Natural killer cell treated with Interleukin-12 subunit alpha and Interleukin-12 subunit beta and Interleukin-15 and Interleukin-18, amount 100 ng/mL, for 72 hours (primary cell): Measurements from ENCODE around the gene RNF2. TPM values are rescaled to one million over a fixed set of nuclear protein-coding genes. Genes with fewer than 3 reads are reported as not detected.
"Not testable (repeated sequence)": the region's sequence is repeated elsewhere in the genome, so short reads cannot be mapped to it uniquely, and the experiment has no call there.

Experiments
- ATAC-seq, 2 donors: fragments of 150-1000 bp; cut with Tn5 transposase in 1 of 2; sonication (Bioruptor Pico), chemical (Tn5 transposase) in 1 of 2; 2 replicates each; pipeline ENCODE4 v1.10.0; 2021
- DNase-seq: peaks from one replicate; pipeline ENCODE4 v3.0.0; 2022; ENCODE audit warnings: low spot score
- H3K27ac Mint-ChIP-seq, 2 donors: 1 replicate in 1 of 2; 2 replicates in 1 of 2; pipeline ENCODE4 v1.8.0; 2022; ENCODE audit warnings: mixed read lengths in 2 of 2, mild to moderate bottlenecking in 1 of 2, moderate library complexity in 1 of 2
- H3K27me3 Mint-ChIP-seq, 2 donors: 1 replicate in 1 of 2; 2 replicates in 1 of 2; pipeline ENCODE4 v1.8.0; 2022; ENCODE audit warnings: mixed read lengths in 2 of 2
- H3K36me3 Mint-ChIP-seq: one replicate; pipeline ENCODE4 v1.8.0; 2022; ENCODE audit warnings: mixed read lengths
- H3K4me1 Mint-ChIP-seq, 2 donors: 1 replicate in 1 of 2; 2 replicates in 1 of 2; pipeline ENCODE4 v1.8.0; 2022; ENCODE audit warnings: low read depth in 2 of 2, mixed read lengths in 2 of 2, mild to moderate bottlenecking in 1 of 2
- H3K4me3 Mint-ChIP-seq: one replicate; pipeline ENCODE4 v1.8.0; 2022; ENCODE audit warnings: mixed read lengths
- H3K9me3 Mint-ChIP-seq: 2 replicates; pipeline ENCODE4 v1.8.0; 2022; ENCODE audit warnings: mixed read lengths
- total RNA-seq, 2 donors: library from RNA; stranded (reverse); gene quantifications; one replicate each; pipeline ENCODE4 v1.2.3, GENCODE V29; 2022

RNF2 gene
- total RNA-seq, 2 donors from 2014 or later, result 20.8 to 25.4 TPM

- no peak overlapping the region for H3K27ac Mint-ChIP-seq
- no peaks in the 10 kb centered on the region for H3K36me3 Mint-ChIP-seq
- DNase-seq (no peak), ATAC-seq (no peak)
- no peak overlapping the region for H3K4me3 Mint-ChIP-seq
- H3K4me1 Mint-ChIP-seq, result peaks cover 42 to 48% of the 10 kb centered on the region in 2 donors
- no peaks in the 10 kb centered on the region for H3K27me3 Mint-ChIP-seq
- H3K9me3 Mint-ChIP-seq, result no peaks in the 10 kb centered on the region
Observed at GRCh38 chr1:185059950-185060571, 14.7 kb downstream of the RNF2 start.

- no peaks in the 10 kb centered on the region for H3K9me3 Mint-ChIP-seq
- peak overlapping the region; percentile 13 for H3K4me3 Mint-ChIP-seq
- peaks cover 10% of the 10 kb centered on the region for H3K36me3 Mint-ChIP-seq
- H3K27me3 Mint-ChIP-seq, result no peaks in the 10 kb centered on the region
- peaks cover 49 to 64% of the 10 kb centered on the region in 2 donors for H3K4me1 Mint-ChIP-seq
- ATAC-seq (no peak), DNase-seq (no peak)
- peak overlapping the region; percentile 20 to 56 for H3K27ac Mint-ChIP-seq
Observed at GRCh38 chr1:185062710-185063370, 17.5 kb downstream of the RNF2 start.

GRCh38 chr1:185063719-185064118 is 18.4 kb downstream of the RNF2 start:
- no peaks in the 10 kb centered on the region for H3K9me3 Mint-ChIP-seq
- peak overlapping the region in 1 of 2 donors; percentile 20 for H3K27ac Mint-ChIP-seq
- DNase-seq, result no peak
- peak overlapping the region; percentile 13 for H3K4me3 Mint-ChIP-seq
- H3K4me1 Mint-ChIP-seq, result peaks cover 53 to 63% of the 10 kb centered on the region in 2 donors
- H3K36me3 Mint-ChIP-seq, result peaks cover 10% of the 10 kb centered on the region
- ATAC-seq, result no peak
- no peaks in the 10 kb centered on the region for H3K27me3 Mint-ChIP-seq

- not testable (repeated sequence) for H3K4me3 Mint-ChIP-seq, ATAC-seq, H3K27ac Mint-ChIP-seq, H3K36me3 Mint-ChIP-seq, DNase-seq, H3K9me3 Mint-ChIP-seq, H3K27me3 Mint-ChIP-seq
- peaks cover 52 to 64% of the 10 kb centered on the region in 2 donors for H3K4me1 Mint-ChIP-seq
Observed at GRCh38 chr1:185065006-185065405, 19.6 kb downstream of the RNF2 start.

GRCh38 chr1:185066181-185066580 is 20.8 kb downstream of the RNF2 start:
- no peak for ATAC-seq
- Mint-ChIP-seq H3K4me3 (no peak overlapping the region), H3K27ac (peak overlapping the region in 1 of 2 donors; percentile 15), H3K9me3 (no peaks in the 10 kb centered on the region), H3K36me3 (peaks cover 10% of the 10 kb centered on the region), H3K27me3 (no peaks in the 10 kb centered on the region), H3K4me1 (peaks cover 46 to 60% of the 10 kb centered on the region in 2 donors)
- no peak for DNase-seq

GRCh38 chr1:185068341-185068740 is 23.0 kb downstream of the RNF2 start:
- Mint-ChIP-seq H3K27me3 (no peaks in the 10 kb centered on the region), H3K27ac (no peak overlapping the region), H3K4me3 (no peak overlapping the region), H3K9me3 (no peaks in the 10 kb centered on the region), H3K4me1 (peaks cover 45 to 54% of the 10 kb centered on the region in 2 donors), H3K36me3 (peaks cover 10% of the 10 kb centered on the region)
- DNase-seq (no peak), ATAC-seq (no peak)

- peaks cover 43 to 56% of the 10 kb centered on the region in 2 donors for H3K4me1 Mint-ChIP-seq
- peaks cover 10% of the 10 kb centered on the region for H3K36me3 Mint-ChIP-seq
- H3K27ac Mint-ChIP-seq, result no peak overlapping the region
Observed at GRCh38 chr1:185069202-185069772, 23.9 kb downstream of the RNF2 start.

GRCh38 chr1:185070051-185070450 is 24.7 kb downstream of the RNF2 start:
- no peaks in the 10 kb centered on the region for H3K27me3 Mint-ChIP-seq
- ATAC-seq, result no peak
- no peak overlapping the region for H3K4me3 Mint-ChIP-seq
- H3K36me3 Mint-ChIP-seq, result peaks cover 10% of the 10 kb centered on the region
- H3K4me1 Mint-ChIP-seq, result peaks cover 46 to 60% of the 10 kb centered on the region in 2 donors
- DNase-seq, result no peak
- no peak overlapping the region for H3K27ac Mint-ChIP-seq
- no peaks in the 10 kb centered on the region for H3K9me3 Mint-ChIP-seq

More at GRCh38 chr1:185069202-185069772, 23.9 kb downstream of the RNF2 start:
- no peaks in the 10 kb centered on the region for H3K9me3 Mint-ChIP-seq
- ATAC-seq (no peak), DNase-seq (no peak)
- no peak overlapping the region for H3K4me3 Mint-ChIP-seq
- no peaks in the 10 kb centered on the region for H3K27me3 Mint-ChIP-seq

- Mint-ChIP-seq H3K27me3 (no peaks in the 10 kb centered on the region), H3K36me3 (no peaks in the 10 kb centered on the region), H3K4me1 (peaks cover 35 to 45% of the 10 kb centered on the region in 2 donors), H3K27ac (no peak overlapping the region), H3K4me3 (no peak overlapping the region), H3K9me3 (peaks cover 3% of the 10 kb centered on the region)
- DNase-seq (no peak), ATAC-seq (no peak)
Observed at GRCh38 chr1:185073725-185074124, 28.4 kb downstream of the RNF2 start.

GRCh38 chr1:185074307-185074706 is 28.9 kb downstream of the RNF2 start:
- Mint-ChIP-seq H3K9me3 (peaks cover 3% of the 10 kb centered on the region), H3K27ac (no peak overlapping the region), H3K27me3 (no peaks in the 10 kb centered on the region), H3K4me3 (no peak overlapping the region), H3K36me3 (no peaks in the 10 kb centered on the region), H3K4me1 (peaks cover 32 to 40% of the 10 kb centered on the region in 2 donors)
- no peak for ATAC-seq
- no peak for DNase-seq

GRCh38 chr1:185075476-185075875 is 30.1 kb downstream of the RNF2 start:
- H3K27ac Mint-ChIP-seq, result no peak overlapping the region
- H3K27me3 Mint-ChIP-seq, result no peaks in the 10 kb centered on the region
- no peak for DNase-seq
- no peak for ATAC-seq
- H3K4me3 Mint-ChIP-seq, result no peak overlapping the region
- H3K36me3 Mint-ChIP-seq, result no peaks in the 10 kb centered on the region
- H3K4me1 Mint-ChIP-seq, result peaks cover 35 to 45% of the 10 kb centered on the region in 2 donors
- peaks cover 3% of the 10 kb centered on the region for H3K9me3 Mint-ChIP-seq

GRCh38 chr1:185077374-185077773 is 32.0 kb downstream of the RNF2 start:
- ATAC-seq (no peak), DNase-seq (no peak)
- Mint-ChIP-seq H3K27me3 (no peaks in the 10 kb centered on the region), H3K4me1 (peaks cover 25 to 31% of the 10 kb centered on the region in 2 donors), H3K36me3 (no peaks in the 10 kb centered on the region), H3K27ac (no peak overlapping the region), H3K4me3 (no peak overlapping the region), H3K9me3 (peaks cover 3% of the 10 kb centered on the region)

GRCh38 chr1:185080422-185080821 is 35.1 kb downstream of the RNF2 start:
- H3K4me1 Mint-ChIP-seq, result peaks cover 22 to 23% of the 10 kb centered on the region in 2 donors
- DNase-seq, result no peak
- no peak overlapping the region for H3K27ac Mint-ChIP-seq
- no peaks in the 10 kb centered on the region for H3K36me3 Mint-ChIP-seq
- H3K4me3 Mint-ChIP-seq, result no peak overlapping the region
- H3K9me3 Mint-ChIP-seq, result peaks cover under 1% of the 10 kb centered on the region
- H3K27me3 Mint-ChIP-seq, result no peaks in the 10 kb centered on the region
- ATAC-seq, result no peak

- peaks cover 24% of the 10 kb centered on the region in 2 donors for H3K4me1 Mint-ChIP-seq
- no peak for ATAC-seq
- H3K27ac Mint-ChIP-seq, result no peak overlapping the region
- DNase-seq, result no peak
- H3K27me3 Mint-ChIP-seq, result no peaks in the 10 kb centered on the region
- no peak overlapping the region for H3K4me3 Mint-ChIP-seq
- H3K9me3 Mint-ChIP-seq, result no peaks in the 10 kb centered on the region
- H3K36me3 Mint-ChIP-seq, result peaks cover 10% of the 10 kb centered on the region
Observed at GRCh38 chr1:185083818-185084217, 38.5 kb downstream of the RNF2 start.
